Stimulated activated CD8-positive, alpha-beta memory T cell treated with anti-CD3 and anti-CD28 coated beads, Interleukin-15, amount 100 ng/mL, for 1 hour (primary cell): ENCODE data around the gene SPESP1.
"Not testable (repeated sequence)": the region's sequence is repeated elsewhere in the genome, so short reads cannot be mapped to it uniquely, and the experiment has no call there.

ENCODE experiments used
- DNase-seq: peaks from one replicate; pipeline ENCODE4 v3.0.0-alpha.2; 2020; ENCODE audit warnings: low read depth

Gene SPESP1

GRCh38 chr15:68963719-68964118 lies 33.4 kb downstream of the SPESP1 start:
- not testable (repeated sequence) for DNase-seq

- no peak for DNase-seq
These were observed 36.7 kb downstream of the SPESP1 start for GRCh38 chr15:68966996-68967395.

- no peak for DNase-seq
These were observed 37.6 kb downstream of the SPESP1 start for GRCh38 chr15:68967948-68968347.

- DNase-seq, result no peak
These were observed 39.0 kb downstream of the SPESP1 start for GRCh38 chr15:68969298-68969697.

- DNase-seq, result no peak
These were observed 42.1 kb downstream of the SPESP1 start for GRCh38 chr15:68972201-68973065.

GRCh38 chr15:68975651-68976160 lies 45.4 kb downstream of the SPESP1 start:
- DNase-seq, result not testable (repeated sequence)

GRCh38 chr15:68977426-68977825 lies 47.1 kb downstream of the SPESP1 start:
- DNase-seq, result not testable (repeated sequence)

- no peak for DNase-seq
These were observed 48.7 kb downstream of the SPESP1 start for GRCh38 chr15:68979006-68979405.

- no peak for DNase-seq
These were observed 49.5 kb downstream of the SPESP1 start for GRCh38 chr15:68979816-68980215.

GRCh38 chr15:68980786-68981185 lies 50.5 kb downstream of the SPESP1 start:
- no peak for DNase-seq

- DNase-seq, result no peak
These were observed 51.6 kb downstream of the SPESP1 start for GRCh38 chr15:68981941-68982340.

- no peak for DNase-seq
These were observed 52.7 kb downstream of the SPESP1 start for GRCh38 chr15:68982976-68983563.

- DNase-seq, result no peak
These were observed 53.7 kb downstream of the SPESP1 start for GRCh38 chr15:68983961-68984481.

GRCh38 chr15:68984586-68984985 lies 54.3 kb downstream of the SPESP1 start:
- no peak for DNase-seq

GRCh38 chr15:68985361-68985891 lies 55.1 kb downstream of the SPESP1 start:
- no peak for DNase-seq

- no peak for DNase-seq
These were observed 56.0 kb downstream of the SPESP1 start for GRCh38 chr15:68986322-68986721.

- DNase-seq, result no peak
These were observed 56.8 kb downstream of the SPESP1 start for GRCh38 chr15:68987120-68987519.

- DNase-seq, result no peak
These were observed 57.4 kb downstream of the SPESP1 start for GRCh38 chr15:68987676-68988075.

- no peak for DNase-seq
These were observed 59.4 kb downstream of the SPESP1 start for GRCh38 chr15:68989541-68990230.

- no peak for DNase-seq
These were observed 60.1 kb downstream of the SPESP1 start for GRCh38 chr15:68990231-68990991.

GRCh38 chr15:68990992-68991500 lies 60.7 kb downstream of the SPESP1 start:
- no peak for DNase-seq
